HG03139 (cell line): ENCODE data around the gene MDGA2.
"Not testable (repeated sequence)": the region's sequence is repeated elsewhere in the genome, so short reads cannot be mapped to it uniquely, and the experiment has no call there.

ENCODE experiments used
- ATAC-seq: cut with Tn5 transposase; IDR thresholded peaks from one replicate; pipeline ENCODE4 v1.9.1; 2021; ENCODE audit not compliant: unreplicated experiment

The MDGA2 gene

GRCh38 chr14:47624126-47624525 is 51.3 kb downstream of the MDGA2 start:
- not testable (repeated sequence) for ATAC-seq

GRCh38 chr14:47619392-47619791 is 56.0 kb downstream of the MDGA2 start:
- no peak for ATAC-seq

- no peak for ATAC-seq
Measured at GRCh38 chr14:47606566-47606965, 68.8 kb downstream of the MDGA2 start.

GRCh38 chr14:47596860-47597259 is 78.5 kb downstream of the MDGA2 start:
- ATAC-seq: no peak

- peak; percentile 75 for ATAC-seq
Measured at GRCh38 chr14:47596232-47596631, 79.2 kb downstream of the MDGA2 start.

GRCh38 chr14:47595552-47595951 is 79.9 kb downstream of the MDGA2 start:
- ATAC-seq: no peak

- ATAC-seq: no peak
Measured at GRCh38 chr14:47590767-47591495, 84.5 kb downstream of the MDGA2 start.

- ATAC-seq: no peak
Measured at GRCh38 chr14:47585447-47585846, 90.0 kb downstream of the MDGA2 start.

GRCh38 chr14:47567273-47567672 is 108.1 kb downstream of the MDGA2 start:
- ATAC-seq: no peak

- no peak for ATAC-seq
Measured at GRCh38 chr14:47557894-47558293, 117.5 kb downstream of the MDGA2 start.

GRCh38 chr14:47555333-47555732 is 120.1 kb downstream of the MDGA2 start:
- no peak for ATAC-seq

GRCh38 chr14:47549886-47550285 is 125.5 kb downstream of the MDGA2 start:
- no peak for ATAC-seq

- ATAC-seq: no peak
Measured at GRCh38 chr14:47543459-47543858, 131.9 kb downstream of the MDGA2 start.

GRCh38 chr14:47541662-47542061 is 133.7 kb downstream of the MDGA2 start:
- ATAC-seq: no peak

- no peak for ATAC-seq
Measured at GRCh38 chr14:47539031-47539461, 136.4 kb downstream of the MDGA2 start.

- no peak for ATAC-seq
Measured at GRCh38 chr14:47536341-47536740, 139.1 kb downstream of the MDGA2 start.

- no peak for ATAC-seq
Measured at GRCh38 chr14:47526591-47527244, 148.7 kb downstream of the MDGA2 start.

GRCh38 chr14:47524524-47524923 is 150.9 kb downstream of the MDGA2 start:
- ATAC-seq: no peak

GRCh38 chr14:47520382-47520781 is 155.0 kb downstream of the MDGA2 start:
- no peak for ATAC-seq

GRCh38 chr14:47511829-47512228 is 163.6 kb downstream of the MDGA2 start:
- no peak for ATAC-seq

GRCh38 chr14:47509957-47510356 is 165.4 kb downstream of the MDGA2 start:
- no peak for ATAC-seq

GRCh38 chr14:47507861-47508260 is 167.5 kb downstream of the MDGA2 start:
- no peak for ATAC-seq

- ATAC-seq: no peak
Measured at GRCh38 chr14:47500369-47500768, 175.0 kb downstream of the MDGA2 start.
